H1 (cell line): ENCODE results near the gene KCNC1. TPM values are rescaled to one million over a fixed set of nuclear protein-coding genes. Genes with fewer than 3 reads are reported as not detected.
A peak's percentile ranks its signal among the peaks of the same experiment; 100 is the strongest.

Experiments
- BACH1 ChIP-seq: IDR thresholded peaks from 2 replicates; pipeline ENCODE4 v1.6.1; 2012; ENCODE audit warnings: low read length, improper control_type of control experiment
- BRCA1 ChIP-seq: IDR thresholded peaks from 2 replicates; pipeline ENCODE4 v1.6.1; 2012; ENCODE audit warnings: low read depth, low read length, improper control_type of control experiment
- CTBP2 ChIP-seq: IDR thresholded peaks from 2 replicates; pipeline ENCODE4 v1.7.0; 2011; ENCODE audit warnings: borderline replicate concordance, mild to moderate bottlenecking, moderate library complexity, mixed read lengths, low read length; ENCODE audit not compliant: insufficient read depth, insufficient read length
- RAD21 ChIP-seq, 2 experiments: IDR thresholded peaks in 1 of 2; conservative IDR thresholded peaks in 1 of 2; 2 replicates each; pipeline ENCODE4 v1.6.1; 2011; ENCODE audit warnings: low read depth in 2 of 2, low read length in 2 of 2, improper control_type of control experiment in 1 of 2, inconsistent platforms in 1 of 2, mild to moderate bottlenecking in 1 of 2, moderate library complexity in 1 of 2
- polyA plus RNA-seq, 7 experiments: library from polyadenylated mRNA; depleted of rRNA in 3 of 7; stranded (reverse) in 5 of 7; unstranded in 2 of 7; fragments of >200 nt in 5 of 7; fragments of 200-250 nt in 2 of 7; gene quantifications; 1 replicate in 5 of 7; 2 replicates in 1 of 7; 4 replicates in 1 of 7; pipeline versions ENCODE4 v1.2.1 to v1.2.3, GENCODE V29; 2011 to 2013; ENCODE audit warnings: missing spikeins in 2 of 7, mixed read lengths in 2 of 7
- total RNA-seq: library from RNA; stranded (reverse); fragmentation: NEBNext Ultra II Directional; extraction: Animal tissue kit (Norgen Biotek cat#: 25700); gene quantifications from 2 replicates; pipeline ENCODE4 v1.2.1, GENCODE V29; 2021
- TF ChIP-seq, protein P1 (sequence below): fragments of 300-600 bp; sonication (generic); IDR thresholded peaks from 2 replicates; pipeline ENCODE4 v1.7.1; 2012; ENCODE audit warnings: low read length, moderate library complexity, mild to moderate bottlenecking, inconsistent platforms; ENCODE audit not compliant: insufficient replicate concordance
- TF ChIP-seq, protein P2 (sequence below): IDR thresholded peaks from 2 replicates; pipeline ENCODE4 v1.6.1; 2011; ENCODE audit warnings: low read length, improper control_type of control experiment
- TF ChIP-seq, protein P3 (sequence below): IDR thresholded peaks from 2 replicates; pipeline ENCODE4 v1.6.1; 2012; ENCODE audit warnings: inconsistent platforms

Gene KCNC1
- total and polyA plus RNA-seq, 2 of the 8 experiments (the other 6 are each of a cell fraction or from before 2014, with no cell fraction given): 0.11 to 0.26 TPM

GRCh38 chr11:17760102-17761029 is 25.8 kb downstream of the KCNC1 start (continued):
- TF ChIP-seq, protein P1, sequence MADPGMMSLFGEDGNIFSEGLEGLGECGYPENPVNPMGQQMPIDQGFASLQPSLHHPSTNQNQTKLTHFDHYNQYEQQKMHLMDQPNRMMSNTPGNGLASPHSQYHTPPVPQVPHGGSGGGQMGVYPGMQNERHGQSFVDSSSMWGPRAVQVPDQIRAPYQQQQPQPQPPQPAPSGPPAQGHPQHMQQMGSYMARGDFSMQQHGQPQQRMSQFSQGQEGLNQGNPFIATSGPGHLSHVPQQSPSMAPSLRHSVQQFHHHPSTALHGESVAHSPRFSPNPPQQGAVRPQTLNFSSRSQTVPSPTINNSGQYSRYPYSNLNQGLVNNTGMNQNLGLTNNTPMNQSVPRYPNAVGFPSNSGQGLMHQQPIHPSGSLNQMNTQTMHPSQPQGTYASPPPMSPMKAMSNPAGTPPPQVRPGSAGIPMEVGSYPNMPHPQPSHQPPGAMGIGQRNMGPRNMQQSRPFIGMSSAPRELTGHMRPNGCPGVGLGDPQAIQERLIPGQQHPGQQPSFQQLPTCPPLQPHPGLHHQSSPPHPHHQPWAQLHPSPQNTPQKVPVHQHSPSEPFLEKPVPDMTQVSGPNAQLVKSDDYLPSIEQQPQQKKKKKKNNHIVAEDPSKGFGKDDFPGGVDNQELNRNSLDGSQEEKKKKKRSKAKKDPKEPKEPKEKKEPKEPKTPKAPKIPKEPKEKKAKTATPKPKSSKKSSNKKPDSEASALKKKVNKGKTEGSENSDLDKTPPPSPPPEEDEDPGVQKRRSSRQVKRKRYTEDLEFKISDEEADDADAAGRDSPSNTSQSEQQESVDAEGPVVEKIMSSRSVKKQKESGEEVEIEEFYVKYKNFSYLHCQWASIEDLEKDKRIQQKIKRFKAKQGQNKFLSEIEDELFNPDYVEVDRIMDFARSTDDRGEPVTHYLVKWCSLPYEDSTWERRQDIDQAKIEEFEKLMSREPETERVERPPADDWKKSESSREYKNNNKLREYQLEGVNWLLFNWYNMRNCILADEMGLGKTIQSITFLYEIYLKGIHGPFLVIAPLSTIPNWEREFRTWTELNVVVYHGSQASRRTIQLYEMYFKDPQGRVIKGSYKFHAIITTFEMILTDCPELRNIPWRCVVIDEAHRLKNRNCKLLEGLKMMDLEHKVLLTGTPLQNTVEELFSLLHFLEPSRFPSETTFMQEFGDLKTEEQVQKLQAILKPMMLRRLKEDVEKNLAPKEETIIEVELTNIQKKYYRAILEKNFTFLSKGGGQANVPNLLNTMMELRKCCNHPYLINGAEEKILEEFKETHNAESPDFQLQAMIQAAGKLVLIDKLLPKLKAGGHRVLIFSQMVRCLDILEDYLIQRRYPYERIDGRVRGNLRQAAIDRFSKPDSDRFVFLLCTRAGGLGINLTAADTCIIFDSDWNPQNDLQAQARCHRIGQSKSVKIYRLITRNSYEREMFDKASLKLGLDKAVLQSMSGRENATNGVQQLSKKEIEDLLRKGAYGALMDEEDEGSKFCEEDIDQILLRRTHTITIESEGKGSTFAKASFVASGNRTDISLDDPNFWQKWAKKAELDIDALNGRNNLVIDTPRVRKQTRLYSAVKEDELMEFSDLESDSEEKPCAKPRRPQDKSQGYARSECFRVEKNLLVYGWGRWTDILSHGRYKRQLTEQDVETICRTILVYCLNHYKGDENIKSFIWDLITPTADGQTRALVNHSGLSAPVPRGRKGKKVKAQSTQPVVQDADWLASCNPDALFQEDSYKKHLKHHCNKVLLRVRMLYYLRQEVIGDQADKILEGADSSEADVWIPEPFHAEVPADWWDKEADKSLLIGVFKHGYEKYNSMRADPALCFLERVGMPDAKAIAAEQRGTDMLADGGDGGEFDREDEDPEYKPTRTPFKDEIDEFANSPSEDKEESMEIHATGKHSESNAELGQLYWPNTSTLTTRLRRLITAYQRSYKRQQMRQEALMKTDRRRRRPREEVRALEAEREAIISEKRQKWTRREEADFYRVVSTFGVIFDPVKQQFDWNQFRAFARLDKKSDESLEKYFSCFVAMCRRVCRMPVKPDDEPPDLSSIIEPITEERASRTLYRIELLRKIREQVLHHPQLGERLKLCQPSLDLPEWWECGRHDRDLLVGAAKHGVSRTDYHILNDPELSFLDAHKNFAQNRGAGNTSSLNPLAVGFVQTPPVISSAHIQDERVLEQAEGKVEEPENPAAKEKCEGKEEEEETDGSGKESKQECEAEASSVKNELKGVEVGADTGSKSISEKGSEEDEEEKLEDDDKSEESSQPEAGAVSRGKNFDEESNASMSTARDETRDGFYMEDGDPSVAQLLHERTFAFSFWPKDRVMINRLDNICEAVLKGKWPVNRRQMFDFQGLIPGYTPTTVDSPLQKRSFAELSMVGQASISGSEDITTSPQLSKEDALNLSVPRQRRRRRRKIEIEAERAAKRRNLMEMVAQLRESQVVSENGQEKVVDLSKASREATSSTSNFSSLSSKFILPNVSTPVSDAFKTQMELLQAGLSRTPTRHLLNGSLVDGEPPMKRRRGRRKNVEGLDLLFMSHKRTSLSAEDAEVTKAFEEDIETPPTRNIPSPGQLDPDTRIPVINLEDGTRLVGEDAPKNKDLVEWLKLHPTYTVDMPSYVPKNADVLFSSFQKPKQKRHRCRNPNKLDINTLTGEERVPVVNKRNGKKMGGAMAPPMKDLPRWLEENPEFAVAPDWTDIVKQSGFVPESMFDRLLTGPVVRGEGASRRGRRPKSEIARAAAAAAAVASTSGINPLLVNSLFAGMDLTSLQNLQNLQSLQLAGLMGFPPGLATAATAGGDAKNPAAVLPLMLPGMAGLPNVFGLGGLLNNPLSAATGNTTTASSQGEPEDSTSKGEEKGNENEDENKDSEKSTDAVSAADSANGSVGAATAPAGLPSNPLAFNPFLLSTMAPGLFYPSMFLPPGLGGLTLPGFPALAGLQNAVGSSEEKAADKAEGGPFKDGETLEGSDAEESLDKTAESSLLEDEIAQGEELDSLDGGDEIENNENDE: no peak
- TF ChIP-seq, protein P2, sequence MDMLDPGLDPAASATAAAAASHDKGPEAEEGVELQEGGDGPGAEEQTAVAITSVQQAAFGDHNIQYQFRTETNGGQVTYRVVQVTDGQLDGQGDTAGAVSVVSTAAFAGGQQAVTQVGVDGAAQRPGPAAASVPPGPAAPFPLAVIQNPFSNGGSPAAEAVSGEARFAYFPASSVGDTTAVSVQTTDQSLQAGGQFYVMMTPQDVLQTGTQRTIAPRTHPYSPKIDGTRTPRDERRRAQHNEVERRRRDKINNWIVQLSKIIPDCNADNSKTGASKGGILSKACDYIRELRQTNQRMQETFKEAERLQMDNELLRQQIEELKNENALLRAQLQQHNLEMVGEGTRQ: no peak
- TF ChIP-seq, protein P3, sequence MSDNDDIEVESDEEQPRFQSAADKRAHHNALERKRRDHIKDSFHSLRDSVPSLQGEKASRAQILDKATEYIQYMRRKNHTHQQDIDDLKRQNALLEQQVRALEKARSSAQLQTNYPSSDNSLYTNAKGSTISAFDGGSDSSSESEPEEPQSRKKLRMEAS: peak; percentile 40
- peak; percentile 33 for TF ChIP-seq CTBP2
- peak; percentile 95 to 96 for TF ChIP-seq RAD21 (IDR thresholded peaks at IDR 0.05 in 1 of 2, conservative IDR thresholded peaks at IDR 0.05 in 1 of 2; ENCODE audit: low read depth in 2 of 2, low read length in 2 of 2)
- no peak for TF ChIP-seq BACH1
- TF ChIP-seq BRCA1: no peak
